NOMO-1 treated with DMSO at 0.1 percent for 48 hours (cell line): Measurements from ENCODE around the gene PPP6R1.

Experiments used
- DNase-seq: peaks from one replicate; lab custom pipeline; 2025; ENCODE audit not compliant: unreplicated experiment; lab: John Stamatoyannopoulos, UW

The PPP6R1 gene

DNA sequence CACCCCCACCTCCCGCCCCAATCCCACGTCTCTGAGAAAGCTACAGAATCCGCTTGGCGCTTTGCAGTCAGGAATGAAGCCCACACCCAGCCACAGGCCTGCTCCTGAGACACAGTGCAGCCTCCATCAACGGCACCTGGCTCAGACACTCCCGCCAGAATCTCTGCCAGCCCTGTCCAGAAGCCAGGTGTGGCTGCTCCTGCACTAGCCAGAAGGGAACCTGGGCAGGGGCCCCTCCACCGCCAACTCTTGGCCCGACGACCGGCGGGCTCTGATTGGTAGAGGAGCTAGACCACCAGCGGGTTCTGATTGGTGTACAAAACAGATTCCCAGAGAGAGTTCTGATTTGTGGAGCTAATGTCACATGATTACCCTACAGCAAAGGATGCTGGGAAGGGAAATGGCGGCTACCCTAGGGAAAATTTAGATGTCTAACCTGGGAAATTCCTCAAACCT lies 2.9 kb upstream of the PPP6R1 start:
- DNase-seq: no peak

DNA sequence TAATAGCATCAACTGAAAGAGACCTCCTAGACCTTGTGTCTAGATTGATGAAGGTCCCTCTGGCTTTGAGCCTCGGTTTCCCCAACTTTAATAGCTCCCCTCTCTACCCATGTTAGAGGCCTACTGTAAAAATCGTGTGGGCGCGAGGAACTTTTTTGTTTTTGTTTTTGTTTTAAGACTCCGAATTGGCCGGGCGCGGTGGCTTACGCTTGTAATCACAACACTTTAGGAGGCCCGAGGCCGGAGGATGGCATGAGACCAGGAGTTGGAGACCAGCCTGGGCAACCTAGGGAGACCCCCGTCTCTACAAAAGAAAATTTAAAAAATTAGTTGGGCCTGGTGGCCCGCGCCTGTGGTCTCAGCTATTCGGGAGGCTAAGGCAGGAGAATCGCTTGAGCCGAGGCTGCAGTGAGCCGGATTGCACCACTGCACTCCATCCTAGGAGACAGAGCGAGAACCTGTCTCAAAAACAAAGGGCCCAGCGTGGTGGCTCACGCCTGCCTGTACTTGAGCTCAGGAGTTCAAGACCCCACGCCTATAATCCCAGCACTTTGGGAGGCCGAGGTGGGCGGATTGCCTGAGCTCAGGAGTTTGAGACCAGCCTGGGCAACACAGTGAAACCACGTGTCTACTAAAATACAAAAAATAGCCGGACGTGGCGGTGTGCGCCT lies 858 bp upstream of the PPP6R1 start:
- no peak for DNase-seq

DNA sequence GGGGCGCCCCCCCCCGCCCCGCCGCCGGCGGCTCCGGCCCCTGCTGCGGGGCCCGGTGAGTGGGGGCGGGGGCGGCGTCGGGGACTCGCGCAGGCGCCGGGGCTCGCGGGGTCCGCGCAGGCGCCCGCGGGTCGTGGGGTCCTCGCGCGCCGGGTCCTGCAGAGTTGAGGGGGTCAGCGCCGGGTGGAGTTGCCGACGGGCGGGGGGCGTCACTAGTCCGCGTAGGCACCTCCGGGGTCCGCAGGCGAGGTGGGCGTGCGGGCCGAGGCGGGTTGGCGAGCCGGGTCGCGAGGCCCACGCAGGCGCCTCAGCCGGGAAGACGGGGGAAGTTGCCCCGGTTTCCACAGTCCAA lies 365 bp downstream of the PPP6R1 start:
- DNase-seq: no peak

DNA sequence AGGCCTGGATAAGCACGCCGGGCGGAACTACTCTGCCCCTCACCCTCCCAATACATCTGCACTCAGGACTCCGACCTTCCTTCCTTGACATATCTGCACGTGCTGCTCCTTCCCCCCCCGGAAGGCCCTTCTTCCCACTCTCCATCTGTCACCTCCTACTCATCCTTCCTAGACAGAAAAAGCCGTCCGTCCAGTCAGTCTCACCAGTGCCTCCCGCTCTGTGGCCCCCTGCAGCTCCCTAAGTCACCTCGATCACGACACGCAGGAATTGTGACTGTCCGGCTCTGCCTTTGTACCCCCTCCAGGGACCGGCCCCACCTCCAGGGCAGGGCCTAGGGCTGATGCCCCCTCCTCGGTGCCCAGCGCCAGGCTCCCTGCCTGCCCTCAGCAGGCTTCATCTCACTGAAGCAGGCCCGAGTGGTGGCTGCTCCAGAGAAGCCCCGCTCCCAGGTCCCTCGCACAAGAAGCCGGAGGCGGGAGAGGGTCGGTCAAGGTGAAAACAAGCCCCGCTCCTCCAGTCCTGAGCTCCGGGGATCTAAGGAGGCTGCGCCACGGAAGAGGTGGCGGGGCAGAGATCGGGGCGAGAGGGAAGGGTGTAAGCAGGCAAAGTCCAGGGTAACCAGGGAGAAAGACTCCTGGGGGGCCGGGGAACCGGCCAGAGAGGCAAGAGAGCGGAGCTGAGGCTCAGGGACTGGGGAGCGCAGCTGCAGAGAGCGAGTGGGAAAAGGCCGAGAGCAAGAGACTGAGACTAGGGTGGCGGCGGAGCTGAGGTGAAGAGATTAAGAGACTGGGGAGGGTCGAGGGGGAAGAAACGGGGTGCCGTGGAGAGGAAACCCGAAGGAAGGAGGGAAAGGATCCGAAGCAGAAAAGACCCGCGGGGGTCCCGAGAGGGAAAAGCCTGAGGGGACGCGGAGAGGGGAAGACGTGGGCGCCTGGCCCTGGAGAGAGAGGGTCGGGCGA lies 1.1 kb downstream of the PPP6R1 start:
- peak; percentile 15 for DNase-seq

DNA sequence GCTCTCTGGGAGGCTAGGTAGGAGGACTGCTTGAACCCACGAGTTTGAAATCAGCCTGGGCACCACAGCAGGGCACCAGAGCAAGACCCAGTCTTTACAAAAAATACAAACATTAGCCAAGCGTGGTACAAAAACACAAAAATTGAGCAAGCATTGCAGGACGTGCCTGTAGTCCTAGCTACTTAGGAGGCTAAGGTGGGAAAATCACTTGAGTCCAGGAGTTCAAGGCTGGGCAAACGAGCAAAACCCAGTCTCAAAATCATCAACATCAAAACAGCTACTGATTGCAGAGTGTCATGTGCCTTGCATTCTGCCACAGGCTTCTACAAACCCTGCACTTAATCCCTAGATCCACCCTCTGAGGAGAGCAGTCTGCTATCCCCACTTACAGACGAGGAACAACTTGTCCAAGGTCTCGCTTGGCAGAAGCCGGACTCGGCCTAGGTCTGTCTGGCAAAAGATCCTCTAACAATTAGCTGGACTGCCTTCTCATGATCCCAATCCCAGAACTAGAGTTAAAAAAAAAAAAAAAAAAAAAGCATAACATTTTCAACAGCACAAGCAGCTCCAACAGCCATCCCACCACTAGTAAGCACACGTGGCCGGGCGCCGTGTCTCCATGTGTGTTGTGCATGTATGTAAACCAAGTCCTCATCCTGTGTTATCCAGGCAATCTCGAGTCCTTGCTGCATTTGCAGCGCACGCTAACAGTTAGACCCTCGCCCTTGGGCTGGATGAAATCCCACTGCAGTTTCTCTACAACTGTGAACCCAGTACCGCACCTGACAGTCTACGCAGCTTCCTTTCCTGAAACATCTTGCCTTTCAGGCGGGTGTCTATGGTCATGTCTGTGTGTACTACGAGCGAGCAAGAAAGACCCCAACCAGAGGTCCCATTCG lies 2.0 kb downstream of the PPP6R1 start:
- no peak for DNase-seq

DNA sequence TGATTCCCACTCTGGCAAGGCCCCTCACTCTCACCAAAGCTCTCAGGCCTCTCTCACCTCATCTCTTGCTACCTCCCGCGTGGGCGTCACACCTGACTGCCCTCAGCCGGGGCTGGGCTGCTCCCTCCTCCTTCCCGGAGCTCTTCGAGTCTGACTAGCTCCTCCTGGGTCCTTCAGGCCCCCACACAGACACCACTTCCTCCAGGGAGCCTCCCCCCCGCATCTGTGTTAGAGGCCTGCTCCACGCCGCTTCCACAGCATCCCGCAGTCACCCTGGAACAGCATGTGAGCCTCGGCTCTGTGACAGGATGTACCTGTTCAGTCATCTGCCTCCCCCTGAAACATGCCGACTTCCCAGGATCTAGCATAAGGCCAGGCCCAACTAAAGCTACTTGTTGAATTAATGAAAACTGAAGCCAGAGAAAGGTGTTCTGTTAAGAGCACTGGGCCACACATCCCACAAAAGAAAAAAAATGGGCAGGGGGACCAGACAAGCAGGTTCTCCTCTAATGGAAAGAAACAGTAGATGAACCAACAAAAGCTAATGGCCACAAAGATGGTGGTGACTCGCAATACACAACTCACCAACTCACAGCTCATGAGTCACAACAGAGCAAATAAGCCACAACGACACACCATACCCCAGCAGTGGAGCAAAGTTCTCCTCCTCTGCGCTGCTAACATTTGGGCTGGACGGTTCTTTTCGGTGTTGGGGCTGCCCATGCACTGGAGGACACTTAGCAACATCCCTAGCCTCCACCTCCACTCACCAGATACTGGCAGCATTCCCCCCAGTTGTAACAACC lies 3.0 kb downstream of the PPP6R1 start:
- peak; percentile 46 for DNase-seq

DNA sequence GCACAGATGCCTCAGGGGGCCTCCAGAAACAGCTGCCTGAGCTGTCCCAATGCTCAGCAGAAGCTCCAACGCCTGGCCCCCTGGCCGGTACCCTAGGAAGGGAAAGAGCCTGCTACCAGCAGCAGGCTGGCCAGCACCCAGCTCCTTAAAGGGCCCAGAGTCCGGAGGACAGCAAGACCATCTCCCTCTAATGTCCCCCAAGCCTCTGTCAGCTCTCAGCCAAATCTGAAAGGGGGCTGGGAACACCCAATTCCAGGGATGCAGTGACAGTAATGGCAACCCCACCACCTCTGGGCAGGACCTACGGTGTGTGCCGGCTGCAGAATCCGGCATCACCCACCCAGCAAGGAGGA lies 4.2 kb downstream of the PPP6R1 start:
- peak; percentile 27 for DNase-seq

DNA sequence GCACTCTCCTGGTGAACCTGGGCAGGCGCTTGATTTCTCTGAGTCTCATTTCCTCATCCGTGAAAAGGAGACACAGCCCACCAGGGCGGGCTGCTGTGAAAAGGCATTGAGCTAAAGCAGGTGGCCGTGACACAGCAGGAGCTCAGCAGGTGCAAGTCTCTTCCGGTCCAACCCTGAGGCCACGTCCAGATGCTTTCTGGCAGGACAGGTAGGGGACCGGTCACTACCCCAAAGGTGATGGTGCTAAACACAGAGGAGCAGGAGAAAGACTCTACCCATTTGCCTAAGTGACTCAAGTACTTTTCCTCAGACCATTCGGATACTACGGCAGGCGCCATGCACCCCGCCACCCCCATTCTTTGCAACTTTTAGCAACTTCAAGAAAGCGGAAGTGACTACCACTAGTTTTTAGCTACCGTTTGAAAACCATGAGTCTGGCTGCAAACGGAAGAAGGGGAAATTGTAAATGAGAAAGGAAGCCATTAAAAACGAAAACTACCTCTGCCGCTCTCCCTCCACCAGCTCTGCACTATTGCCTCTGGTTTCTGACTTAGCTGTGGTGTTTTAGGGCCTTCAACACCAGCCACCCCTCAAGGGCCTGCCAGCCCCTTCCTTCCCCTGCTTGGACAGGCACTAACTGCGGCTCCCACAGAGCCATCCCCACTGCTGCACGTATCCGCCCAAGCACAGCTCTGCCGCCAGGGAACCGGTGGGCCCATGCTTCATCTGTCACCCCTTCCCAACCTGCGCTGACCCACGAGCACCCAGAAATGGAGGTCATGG lies 4.8 kb downstream of the PPP6R1 start:
- DNase-seq: peak; percentile 97

DNA sequence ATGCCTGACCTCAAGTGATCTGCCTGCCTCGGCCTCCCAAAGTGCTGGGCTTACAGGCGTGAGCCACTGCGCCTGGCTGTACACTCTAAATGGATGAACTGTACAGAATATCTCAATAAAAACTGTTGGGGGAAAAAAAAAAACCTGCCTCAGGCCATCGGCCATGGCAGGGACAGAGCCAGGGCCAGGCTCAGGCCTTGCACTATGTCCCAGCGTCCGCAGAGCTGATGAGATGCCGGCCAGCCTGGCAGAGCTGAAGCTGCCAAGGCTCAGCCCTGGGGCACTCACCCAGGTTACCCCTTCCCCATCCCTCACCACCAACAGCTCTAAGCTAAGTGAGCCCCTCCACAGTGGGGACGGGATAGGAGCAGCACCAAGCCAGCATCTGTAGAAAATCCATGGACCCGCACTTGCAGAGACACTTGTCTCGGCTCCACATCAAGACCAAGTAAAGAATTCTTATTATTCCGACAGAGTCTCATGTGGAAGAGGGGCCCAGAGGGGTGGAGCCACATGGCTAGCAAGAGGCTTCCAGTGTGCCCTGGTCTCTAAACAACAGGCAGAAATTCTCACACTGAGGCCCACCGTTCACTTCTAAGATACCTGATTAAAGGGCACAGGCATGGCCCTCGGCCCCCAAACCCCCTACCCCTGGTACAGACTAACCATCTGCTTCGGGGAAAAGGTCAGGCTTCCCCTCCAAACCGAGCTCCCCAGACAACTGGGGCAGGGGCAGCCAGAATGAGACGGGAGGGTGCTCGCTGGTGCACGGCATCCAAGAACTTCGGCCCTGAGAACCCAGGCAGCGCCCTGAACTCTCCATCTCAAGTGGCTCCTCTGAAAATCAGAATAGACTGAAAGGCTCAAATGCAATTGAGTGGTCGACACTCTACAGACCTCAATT lies 5.8 kb downstream of the PPP6R1 start:
- no peak for DNase-seq

DNA sequence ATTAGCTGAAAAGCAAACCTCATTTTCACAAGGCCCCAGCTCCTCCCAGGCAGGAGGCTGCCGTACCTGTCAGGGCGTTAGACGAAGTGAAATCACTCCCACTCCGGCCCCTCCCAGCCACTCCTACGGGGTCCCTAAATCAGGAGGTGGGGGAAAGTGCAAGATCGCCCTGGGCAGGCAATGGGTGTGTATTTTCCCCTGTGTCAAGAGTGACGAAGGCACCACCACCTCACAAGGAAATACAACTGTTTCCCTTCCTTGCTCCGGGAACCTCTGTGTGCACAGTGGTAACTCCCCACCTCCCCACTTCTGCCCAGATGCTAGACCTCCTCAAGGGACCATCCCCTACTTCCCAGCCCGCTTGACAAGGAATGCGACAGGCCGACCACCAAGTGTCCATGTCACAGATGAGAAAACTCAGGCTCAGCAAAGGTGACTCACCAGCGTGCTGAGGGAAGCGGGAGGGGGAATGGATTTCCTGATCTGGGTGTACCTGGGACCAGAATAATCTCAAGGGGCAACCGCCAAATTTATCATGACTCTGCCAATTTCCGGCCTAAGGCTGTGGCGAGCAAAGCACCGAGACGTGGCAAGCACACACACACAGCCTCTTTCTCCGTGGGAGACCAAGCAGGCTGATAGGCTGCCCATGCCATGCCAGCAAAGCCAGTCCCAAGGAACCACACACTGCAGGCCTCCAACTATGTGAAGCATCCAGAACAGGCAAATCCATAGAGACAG lies 7.3 kb downstream of the PPP6R1 start:
- DNase-seq: no peak

DNA sequence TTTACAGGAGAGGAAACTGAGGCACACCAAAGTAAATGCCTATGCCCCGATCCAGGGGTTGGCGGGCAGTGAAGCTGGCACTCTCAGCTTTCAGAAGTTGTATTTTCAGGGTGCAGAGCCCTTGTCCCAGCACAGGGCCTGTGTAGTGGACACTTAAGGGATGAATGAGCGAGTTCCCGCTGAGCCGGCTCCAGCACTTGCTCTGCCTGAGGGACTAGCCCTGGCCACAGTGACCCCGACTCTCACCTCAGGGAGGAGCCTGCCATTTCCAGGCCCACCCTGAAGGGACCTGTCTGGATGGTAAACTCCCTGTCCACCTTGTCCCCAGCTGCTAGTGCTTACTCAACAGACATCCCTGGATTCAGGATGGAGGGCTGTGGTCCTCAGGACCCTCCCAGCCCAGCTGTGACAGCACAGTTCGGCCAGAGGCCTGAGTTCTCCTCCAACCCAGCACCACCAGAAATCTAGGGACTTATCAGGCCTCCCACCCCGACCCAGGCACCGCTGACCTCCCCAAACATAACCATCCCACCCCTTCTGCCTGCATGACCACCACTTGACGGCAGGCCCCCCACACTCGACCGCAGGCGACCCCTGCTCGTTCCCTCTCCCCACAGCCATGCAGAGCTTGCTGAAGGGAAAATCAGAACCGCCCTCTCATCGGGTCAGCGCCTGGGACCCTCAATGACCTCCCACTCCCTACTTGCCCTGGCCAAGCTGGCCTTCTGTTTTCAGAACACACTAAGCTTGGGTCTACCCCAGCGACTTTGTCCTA lies 8.4 kb downstream of the PPP6R1 start:
- DNase-seq: no peak

DNA sequence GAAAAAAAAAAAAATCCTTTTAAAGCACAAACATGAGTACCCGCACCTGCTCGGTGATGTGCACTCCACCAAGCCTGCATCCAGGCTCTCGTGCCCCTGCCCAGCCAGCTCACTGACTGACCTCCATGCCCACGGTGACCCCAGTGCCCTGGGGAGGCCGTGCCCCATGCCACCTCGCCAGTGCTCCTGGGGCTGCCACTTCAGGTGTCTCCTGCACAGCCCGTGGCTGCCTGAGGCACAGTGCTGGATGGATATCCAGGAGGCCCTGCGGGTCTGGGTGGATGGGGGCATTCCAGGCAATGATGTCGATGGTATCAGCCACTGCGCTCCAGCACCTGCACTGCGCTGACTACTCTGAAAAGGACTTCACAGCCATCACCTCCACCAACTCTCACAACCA lies 9.0 kb downstream of the PPP6R1 start:
- DNase-seq: no peak

DNA sequence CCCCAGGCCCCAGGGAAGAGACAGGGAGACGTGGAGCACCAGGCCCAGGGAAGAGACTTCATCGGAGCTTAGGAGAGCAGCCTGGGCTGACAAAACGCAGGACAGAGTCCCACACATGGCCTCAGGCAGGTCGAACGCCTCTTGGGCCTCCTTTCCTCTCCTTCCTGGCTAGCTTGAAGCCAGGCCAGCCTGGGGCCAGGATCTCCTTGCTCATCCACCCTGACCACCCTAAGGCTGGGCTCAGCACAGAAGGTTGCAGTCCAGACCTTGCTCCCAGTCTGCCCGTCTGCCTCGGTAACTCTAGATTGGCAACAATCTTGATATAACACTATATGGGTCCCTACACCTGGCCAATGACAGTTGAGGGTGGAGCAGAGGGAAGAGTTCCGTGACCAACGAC lies 10.1 kb downstream of the PPP6R1 start:
- no peak for DNase-seq

DNA sequence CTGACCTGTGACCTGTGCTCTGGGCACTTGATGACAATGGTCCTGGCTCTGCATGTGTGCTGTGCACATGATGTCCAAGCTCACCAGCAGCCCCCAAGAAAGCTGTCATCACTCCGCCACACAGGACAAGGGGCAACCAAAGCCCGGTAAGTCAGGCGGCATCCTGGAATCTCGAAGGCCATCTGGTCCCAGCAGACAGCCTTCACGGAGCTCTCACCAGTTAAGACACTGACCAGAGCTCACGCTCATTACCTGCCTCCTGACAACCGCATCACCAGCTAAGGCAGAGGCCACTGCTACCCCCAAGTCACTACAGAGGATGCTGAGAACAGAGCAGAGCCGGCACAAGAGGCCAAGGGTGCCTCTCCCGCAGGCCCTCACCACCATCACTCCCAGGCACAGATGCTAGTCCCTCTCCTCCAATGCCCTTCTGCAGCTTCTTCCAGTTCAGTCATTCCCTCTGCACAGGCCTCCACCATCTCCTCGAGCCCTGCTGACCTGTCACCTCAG lies 10.6 kb downstream of the PPP6R1 start:
- DNase-seq: no peak

DNA sequence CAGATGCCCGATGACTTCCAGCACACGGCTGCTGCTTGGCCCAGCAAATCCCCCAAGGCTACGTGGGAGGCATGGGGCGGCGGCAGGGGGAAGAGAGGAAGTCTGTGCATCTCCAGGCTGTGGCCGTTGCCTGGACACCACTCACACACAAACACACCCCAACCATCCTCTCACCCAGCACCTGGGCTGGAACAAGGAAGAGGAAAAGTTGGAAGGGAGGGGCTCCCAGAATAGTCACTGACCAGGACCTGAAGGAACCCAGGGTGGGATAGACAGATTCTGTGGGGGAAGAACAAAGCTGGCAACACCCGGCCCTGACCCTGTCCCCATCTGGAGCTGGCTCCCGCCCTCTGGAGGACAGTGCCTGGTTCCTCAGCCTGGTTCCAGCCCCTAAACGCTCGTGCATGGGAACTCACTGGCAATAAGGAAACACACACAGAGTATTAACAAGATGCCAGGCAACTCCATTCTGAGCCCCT lies 11.2 kb downstream of the PPP6R1 start:
- no peak for DNase-seq

DNA sequence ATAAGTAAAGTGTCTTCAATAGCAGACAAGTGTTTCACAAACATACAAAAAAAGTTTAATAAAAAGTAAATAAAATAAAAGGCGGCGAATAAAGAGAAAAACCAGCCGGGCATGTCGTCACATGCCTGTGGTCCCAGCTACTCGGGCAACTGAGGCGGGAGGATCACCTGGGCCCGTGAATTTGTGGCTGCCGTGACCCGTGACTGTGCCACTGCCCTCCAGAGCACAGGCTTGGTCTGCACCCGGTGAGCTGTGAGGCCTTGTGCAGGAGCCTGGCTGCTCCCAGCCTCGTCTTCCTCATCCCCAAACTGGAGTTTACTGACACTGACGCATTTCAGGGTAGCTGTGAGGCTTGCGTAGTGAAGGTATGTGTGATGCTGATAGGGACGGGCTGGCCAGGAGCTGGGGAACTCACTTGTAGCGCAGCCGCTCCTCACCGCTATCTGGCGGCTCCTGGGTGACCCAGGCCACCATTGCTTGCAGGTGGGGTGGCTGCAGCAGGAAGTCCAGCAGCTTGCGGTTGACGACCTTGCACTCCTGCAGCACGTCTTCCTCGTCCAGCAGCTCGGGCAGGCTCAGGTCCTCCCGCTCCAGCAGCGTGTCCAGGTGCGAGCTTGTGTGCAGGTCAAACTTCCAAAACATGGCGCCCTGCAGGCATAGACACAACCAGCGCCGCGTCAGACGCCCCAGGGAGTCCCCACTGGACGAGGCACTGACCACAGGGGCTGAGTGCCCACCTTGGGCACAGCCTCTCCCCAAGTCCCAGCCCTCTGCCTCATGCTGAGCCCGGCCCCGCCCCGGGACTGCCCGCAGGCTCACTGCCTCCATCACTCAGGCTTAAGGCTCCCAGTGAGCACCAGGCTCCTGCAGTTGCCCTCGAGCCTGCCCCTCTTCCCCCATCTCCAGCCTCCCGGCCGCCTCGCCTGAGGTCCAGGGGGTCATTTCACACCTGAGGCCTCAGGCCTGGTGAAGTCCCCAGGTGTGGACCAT lies 12.1 kb downstream of the PPP6R1 start:
- DNase-seq: no peak
